HepG2 (cell line): ENCODE measurements around the gene RHBDD2. TPM values are rescaled to one million over a fixed set of nuclear protein-coding genes. Genes with fewer than 3 reads are reported as not detected.

ENCODE experiments used
- BRD4 ChIP-seq: sonication (generic); formaldehyde crosslinking; IDR thresholded peaks from 2 replicates; pipeline ENCODE4 v1.4.0; 2020; ENCODE audit warnings: missing genetic modification reagents
- CENPT ChIP-seq: sonication (generic); formaldehyde crosslinking; IDR thresholded peaks from 2 replicates; pipeline ENCODE4 v1.8.0; 2022; ENCODE audit warnings: low read depth, mild to moderate bottlenecking, moderate library complexity, missing genetic modification reagents
- FOXM1 ChIP-seq: sonication (generic); formaldehyde crosslinking; IDR thresholded peaks from 2 replicates; pipeline ENCODE4 v1.5.0; 2020; ENCODE audit warnings: missing genetic modification reagents
- FOXP4 ChIP-seq: sonication (generic); formaldehyde crosslinking; IDR thresholded peaks from 2 replicates; pipeline ENCODE4 v1.4.0; 2020; ENCODE audit warnings: missing genetic modification reagents
- HNF4G ChIP-seq, 2 experiments: sonication (generic) in 1 of 2; formaldehyde crosslinking in 1 of 2; IDR thresholded peaks; 2 replicates each; pipeline versions ENCODE4 v1.4.0 to v1.6.1; 2011 to 2020; ENCODE audit warnings: borderline replicate concordance in 2 of 2, low read depth in 2 of 2, mild to moderate bottlenecking in 2 of 2, low read length in 1 of 2, missing genetic modification reagents in 1 of 2, moderate library complexity in 1 of 2
- HOXD1 ChIP-seq: sonication (generic); formaldehyde crosslinking; IDR thresholded peaks from 2 replicates; pipeline ENCODE4 v1.5.0; 2020; ENCODE audit warnings: missing genetic modification reagents
- MIXL1 ChIP-seq: IDR thresholded peaks from 2 replicates; pipeline ENCODE4 v1.6.1; 2016
- NR0B2 ChIP-seq: sonication (generic); formaldehyde crosslinking; IDR thresholded peaks from 2 replicates; pipeline ENCODE4 v1.4.0; 2020; ENCODE audit warnings: mild to moderate bottlenecking, missing genetic modification reagents
- POLR2AphosphoS2 ChIP-seq: IDR thresholded peaks from 2 replicates; pipeline ENCODE4 v1.6.1; 2011; ENCODE audit warnings: low read depth, low read length, improper control_type of control experiment
- REL ChIP-seq: sonication (generic); formaldehyde crosslinking; conservative IDR thresholded peaks from 2 replicates; pipeline ENCODE4 v1.8.0; 2022; ENCODE audit warnings: mild to moderate bottlenecking, missing genetic modification reagents, moderate library complexity
- REPIN1 ChIP-seq: sonication (generic); formaldehyde crosslinking; IDR thresholded peaks from 2 replicates; pipeline ENCODE4 v1.8.0; 2022; ENCODE audit warnings: missing genetic modification reagents, low read depth, mild to moderate bottlenecking, borderline replicate concordance
- SCMH1 ChIP-seq: sonication (generic); formaldehyde crosslinking; IDR thresholded peaks from 2 replicates; pipeline ENCODE4 v1.9.0; 2021; ENCODE audit warnings: missing genetic modification reagents, mild to moderate bottlenecking, borderline replicate concordance
- SMC3 ChIP-seq: IDR thresholded peaks from 2 replicates; pipeline ENCODE4 v1.6.1; 2011; ENCODE audit warnings: low read length, improper control_type of control experiment
- TEAD3 ChIP-seq: optimal IDR thresholded peaks from 2 replicates; pipeline ENCODE3; 2016; ENCODE audit warnings: borderline replicate concordance
- USF2 ChIP-seq, 2 experiments: sonication (generic) in 1 of 2; formaldehyde crosslinking in 1 of 2; IDR thresholded peaks; 2 replicates each; pipeline versions ENCODE4 v1.5.1 to v1.6.1; 2011 to 2020; ENCODE audit warnings: borderline replicate concordance in 1 of 2, low read depth in 1 of 2, low read length in 1 of 2, mild to moderate bottlenecking in 1 of 2, missing genetic modification reagents in 1 of 2, moderate library complexity in 1 of 2
- ZNF256 ChIP-seq: sonication (generic); formaldehyde crosslinking; conservative IDR thresholded peaks from 2 replicates; pipeline ENCODE4 v1.4.0; 2020; ENCODE audit warnings: missing genetic modification reagents
- ZSCAN29 ChIP-seq: sonication (generic); formaldehyde crosslinking; conservative IDR thresholded peaks from 2 replicates; pipeline ENCODE4 v1.4.0; 2020; ENCODE audit warnings: mild to moderate bottlenecking, missing genetic modification reagents
- polyA plus RNA-seq, 8 experiments: library from polyadenylated mRNA; depleted of rRNA in 3 of 8; stranded (reverse) in 7 of 8; unstranded in 1 of 8; fragments of >200 nt; fragmentation: Illumina TruSeq in 4 of 8; extraction: Trizol in 4 of 8; gene quantifications; 2 replicates each; pipeline versions ENCODE4 v1.2.1 to v1.2.3, GENCODE V29; 2011 to 2016; ENCODE audit warnings: low read depth in 4 of 8, missing spikeins in 1 of 8, mixed read lengths in 1 of 8; ENCODE audit not compliant: insufficient read depth in 1 of 8
- total RNA-seq, 5 experiments: library from RNA; depleted of rRNA; stranded (reverse); fragments of >200 nt; fragmentation: Illumina TruSeq; extraction: Trizol; gene quantifications; 2 replicates each; pipeline ENCODE4 v1.2.3, GENCODE V29; 2016; ENCODE audit warnings: low read depth in 1 of 5
- TF ChIP-seq, protein P1 (sequence below): sonication (generic); formaldehyde crosslinking; IDR thresholded peaks from 2 replicates; pipeline ENCODE4 v1.4.0; 2020; ENCODE audit warnings: missing genetic modification reagents

RHBDD2 gene
- total and polyA plus RNA-seq, 2 of the 13 experiments (the other 11 are each of a cell fraction or from before 2014, with no cell fraction given), result 23.1 to 26.4 TPM

- TF ChIP-seq FOXP4, result peak; percentile 36; the same call in 1 of the 2 replicates
- TF ChIP-seq, protein P1, sequence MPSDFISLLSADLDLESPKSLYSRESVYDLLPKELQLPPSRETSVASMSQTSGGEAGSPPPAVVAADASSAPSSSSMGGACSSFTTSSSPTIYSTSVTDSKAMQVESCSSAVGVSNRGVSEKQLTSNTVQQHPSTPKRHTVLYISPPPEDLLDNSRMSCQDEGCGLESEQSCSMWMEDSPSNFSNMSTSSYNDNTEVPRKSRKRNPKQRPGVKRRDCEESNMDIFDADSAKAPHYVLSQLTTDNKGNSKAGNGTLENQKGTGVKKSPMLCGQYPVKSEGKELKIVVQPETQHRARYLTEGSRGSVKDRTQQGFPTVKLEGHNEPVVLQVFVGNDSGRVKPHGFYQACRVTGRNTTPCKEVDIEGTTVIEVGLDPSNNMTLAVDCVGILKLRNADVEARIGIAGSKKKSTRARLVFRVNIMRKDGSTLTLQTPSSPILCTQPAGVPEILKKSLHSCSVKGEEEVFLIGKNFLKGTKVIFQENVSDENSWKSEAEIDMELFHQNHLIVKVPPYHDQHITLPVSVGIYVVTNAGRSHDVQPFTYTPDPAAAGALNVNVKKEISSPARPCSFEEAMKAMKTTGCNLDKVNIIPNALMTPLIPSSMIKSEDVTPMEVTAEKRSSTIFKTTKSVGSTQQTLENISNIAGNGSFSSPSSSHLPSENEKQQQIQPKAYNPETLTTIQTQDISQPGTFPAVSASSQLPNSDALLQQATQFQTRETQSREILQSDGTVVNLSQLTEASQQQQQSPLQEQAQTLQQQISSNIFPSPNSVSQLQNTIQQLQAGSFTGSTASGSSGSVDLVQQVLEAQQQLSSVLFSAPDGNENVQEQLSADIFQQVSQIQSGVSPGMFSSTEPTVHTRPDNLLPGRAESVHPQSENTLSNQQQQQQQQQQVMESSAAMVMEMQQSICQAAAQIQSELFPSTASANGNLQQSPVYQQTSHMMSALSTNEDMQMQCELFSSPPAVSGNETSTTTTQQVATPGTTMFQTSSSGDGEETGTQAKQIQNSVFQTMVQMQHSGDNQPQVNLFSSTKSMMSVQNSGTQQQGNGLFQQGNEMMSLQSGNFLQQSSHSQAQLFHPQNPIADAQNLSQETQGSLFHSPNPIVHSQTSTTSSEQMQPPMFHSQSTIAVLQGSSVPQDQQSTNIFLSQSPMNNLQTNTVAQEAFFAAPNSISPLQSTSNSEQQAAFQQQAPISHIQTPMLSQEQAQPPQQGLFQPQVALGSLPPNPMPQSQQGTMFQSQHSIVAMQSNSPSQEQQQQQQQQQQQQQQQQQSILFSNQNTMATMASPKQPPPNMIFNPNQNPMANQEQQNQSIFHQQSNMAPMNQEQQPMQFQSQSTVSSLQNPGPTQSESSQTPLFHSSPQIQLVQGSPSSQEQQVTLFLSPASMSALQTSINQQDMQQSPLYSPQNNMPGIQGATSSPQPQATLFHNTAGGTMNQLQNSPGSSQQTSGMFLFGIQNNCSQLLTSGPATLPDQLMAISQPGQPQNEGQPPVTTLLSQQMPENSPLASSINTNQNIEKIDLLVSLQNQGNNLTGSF, result peak; percentile 64
- peak; percentile 76; the same call in 1 of the 2 replicates for TF ChIP-seq BRD4 (CRISPR knock-in tag)
- no peak for TF ChIP-seq POLR2AphosphoS2
- no peak for TF ChIP-seq ZSCAN29
- TF ChIP-seq USF2 (IDR thresholded peaks at IDR 0.05; ENCODE audit: low read depth, low read length), result no peak
- no peak for TF ChIP-seq USF2 (CRISPR knock-in tag; IDR thresholded peaks at IDR 0.05; ENCODE audit: borderline replicate concordance)
- no peak; the same call in 1 of the 2 replicates for TF ChIP-seq SMC3
- TF ChIP-seq FOXM1 (CRISPR knock-in tag), result no peak
- 0 out of 2 replicates have a peak, but pooled peaks have one; percentile 81 for TF ChIP-seq CENPT (CRISPR knock-in tag)
- TF ChIP-seq SCMH1 (CRISPR knock-in tag), result no peak
- no peak for TF ChIP-seq REPIN1 (CRISPR knock-in tag)
- no peak for TF ChIP-seq ZNF256 (CRISPR knock-in tag)
- TF ChIP-seq MIXL1 (CRISPR knock-in tag), result no peak
- no peak for TF ChIP-seq HNF4G (IDR thresholded peaks at IDR 0.05; ENCODE audit: borderline replicate concordance, low read depth, low read length)
- TF ChIP-seq HNF4G (CRISPR knock-in tag; IDR thresholded peaks at IDR 0.05; ENCODE audit: borderline replicate concordance, low read depth), result 0 out of 2 replicates have a peak, but pooled peaks have one; percentile 43
- peak; percentile 45; the same call in 1 of the 2 replicates for TF ChIP-seq HOXD1
- no peak for TF ChIP-seq REL (CRISPR knock-in tag)
- TF ChIP-seq TEAD3 (CRISPR knock-in tag), result no peak
- TF ChIP-seq NR0B2, result peak; percentile 58; the same call in 1 of the 2 replicates
Observed at GRCh38 chr7:75878769-75879611, at the start of gene RHBDD2 (continued).
